ENCODE results near the gene KIAA0232.

Gene KIAA0232

GRCh38 chr4:6917461-6918271, 135.1 kb downstream of the KIAA0232 start:
- peak; percentile 42 for DNase-seq (ENCODE audit: low read depth)
- no peak overlapping the region for H3K4me3 ChIP-seq (ENCODE audit: low read length)
- peak; percentile 61 for TF ChIP-seq CTCF (IDR thresholded peaks at IDR 0.05; ENCODE audit: insufficient read depth, low read depth, low read length, missing control alignments)

GRCh38 chr4:6918338-6918737, 135.8 kb downstream of the KIAA0232 start:
- no peak for DNase-seq (ENCODE audit: low read depth)
- no peak for TF ChIP-seq CTCF (IDR thresholded peaks at IDR 0.05; ENCODE audit: insufficient read depth, low read depth, low read length, missing control alignments)
- H3K4me3 ChIP-seq (ENCODE audit: low read length) = no peak overlapping the region

- no peak for DNase-seq (ENCODE audit: low read depth)
- TF ChIP-seq CTCF (IDR thresholded peaks at IDR 0.05; ENCODE audit: insufficient read depth, low read depth, low read length, missing control alignments) = no peak
- no peak overlapping the region for H3K4me3 ChIP-seq (ENCODE audit: low read length)
Observed at GRCh38 chr4:6920171-6920570, 137.6 kb downstream of the KIAA0232 start.

- no peak for TF ChIP-seq CTCF (IDR thresholded peaks at IDR 0.05; ENCODE audit: insufficient read depth, low read depth, low read length, missing control alignments)
- no peak for DNase-seq (ENCODE audit: low read depth)
- no peak overlapping the region for H3K4me3 ChIP-seq (ENCODE audit: low read length)
Observed at GRCh38 chr4:6923507-6923906, 141.0 kb downstream of the KIAA0232 start.

- TF ChIP-seq CTCF (IDR thresholded peaks at IDR 0.05; ENCODE audit: insufficient read depth, low read depth, low read length, missing control alignments) = no peak
- no peak for DNase-seq (ENCODE audit: low read depth)
- H3K4me3 ChIP-seq (ENCODE audit: low read length) = no peak overlapping the region
Observed at GRCh38 chr4:6924361-6924779, 141.8 kb downstream of the KIAA0232 start.

GRCh38 chr4:6925357-6925836, 142.9 kb downstream of the KIAA0232 start:
- TF ChIP-seq CTCF (IDR thresholded peaks at IDR 0.05; ENCODE audit: insufficient read depth, low read depth, low read length, missing control alignments) = no peak
- no peak for DNase-seq (ENCODE audit: low read depth)
- no peak overlapping the region for H3K4me3 ChIP-seq (ENCODE audit: low read length)

- DNase-seq (ENCODE audit: low read depth) = peak; percentile 19
- no peak overlapping the region for H3K4me3 ChIP-seq (ENCODE audit: low read length)
Observed at GRCh38 chr4:6926081-6926480, 143.6 kb downstream of the KIAA0232 start.

More at GRCh38 chr4:6926081-6926480, 143.6 kb downstream of the KIAA0232 start:
- TF ChIP-seq CTCF (IDR thresholded peaks at IDR 0.05; ENCODE audit: insufficient read depth, low read depth, low read length, missing control alignments) = no peak

Measured in epithelial cell of esophagus (primary cell).